Calu3 (cell line): Measurements from ENCODE around the gene C19orf47. TPM values are rescaled to one million over a fixed set of nuclear protein-coding genes. Genes with fewer than 3 reads are reported as not detected.
A peak's percentile ranks its signal among the peaks of the same experiment; 100 is the strongest.

Experiments
- BruUV-seq: library from RNA; stranded (reverse); fragments of 400-500 nt; replicated peaks from 2 replicates; lab custom pipeline; 2021; lab: Mats Ljungman, UMichigan
- CTCF ChIA-PET: fragments of 300-600 bp; sonication (Branson Sonifier 250); formaldehyde crosslinking; loops from one replicate; lab custom pipeline; 2022; ENCODE audit warnings: antibody characterized with exemption; lab: Charles Lee
- DNase-seq: peaks from one replicate; pipeline ENCODE4 v3.0.0; 2022
- H3K27ac Mint-ChIP-seq: one replicate; pipeline ENCODE4 v1.8.0; 2022; ENCODE audit warnings: mixed read lengths; ENCODE audit not compliant: unreplicated experiment
- H3K27me3 Mint-ChIP-seq: one replicate; pipeline ENCODE4 v1.8.0; 2022; ENCODE audit warnings: mixed read lengths; ENCODE audit not compliant: unreplicated experiment
- H3K36me3 Mint-ChIP-seq: one replicate; pipeline ENCODE4 v1.8.0; 2022; ENCODE audit warnings: mild to moderate bottlenecking, moderate library complexity, mixed read lengths; ENCODE audit not compliant: insufficient read depth, unreplicated experiment
- H3K4me1 Mint-ChIP-seq: one replicate; pipeline ENCODE4 v1.8.0; 2022; ENCODE audit warnings: mild to moderate bottlenecking, low read depth, mixed read lengths; ENCODE audit not compliant: unreplicated experiment
- H3K4me3 Mint-ChIP-seq: one replicate; pipeline ENCODE4 v1.8.0; 2022; ENCODE audit warnings: mild to moderate bottlenecking, low read depth, moderate library complexity, mixed read lengths; ENCODE audit not compliant: unreplicated experiment
- H3K9me3 Mint-ChIP-seq: one replicate; pipeline ENCODE4 v1.8.0; 2022; ENCODE audit warnings: low read depth, mixed read lengths; ENCODE audit not compliant: unreplicated experiment
- CTCF ChIP-seq: fragments of 200-600 bp; IDR thresholded peaks from one replicate; pipeline ENCODE4 v1.8.0; 2022; ENCODE audit warnings: antibody characterized with exemption; ENCODE audit not compliant: unreplicated experiment
- intact Hi-C: fragments of 100-400 bp; cut with micrococcal nuclease; formaldehyde crosslinking; loops from one replicate; pipeline ENCODE4 v1.10.0; 2022; ENCODE audit not compliant: unreplicated experiment
- total RNA-seq: library from RNA; stranded (reverse); gene quantifications from 2 replicates; pipeline ENCODE4 v1.2.3, GENCODE V29; 2022

Gene C19orf47
- total RNA-seq, 1 experiment from 2014 or later, result 22.7 TPM

- no peak overlapping the region for H3K27ac Mint-ChIP-seq
- intact Hi-C loops, result no loop called here
- CTCF ChIA-PET, result no interaction called here
Observed at GRCh38 chr19:40363069-40363468, 14.9 kb upstream of the C19orf47 start.

GRCh38 chr19:40362160-40362559 is 14.0 kb upstream of the C19orf47 start:
- Mint-ChIP-seq H3K4me3 (no peak overlapping the region), H3K4me1 (no peaks in the 10 kb centered on the region), H3K27me3 (no peaks in the 10 kb centered on the region), H3K36me3 (peaks cover 22% of the 10 kb centered on the region), H3K9me3 (no peaks in the 10 kb centered on the region), H3K27ac (no peak overlapping the region)
- DNase-seq, result no peak
- CTCF ChIA-PET, result no interaction called here
- intact Hi-C loops, result no loop called here
- no peak for TF ChIP-seq CTCF
- no TSS peak for BruUV-seq

More at GRCh38 chr19:40363069-40363468, 14.9 kb upstream of the C19orf47 start:
- no peak overlapping the region for H3K4me3 Mint-ChIP-seq
- H3K36me3 Mint-ChIP-seq, result peaks cover 22% of the 10 kb centered on the region
- TF ChIP-seq CTCF, result no peak
- no peaks in the 10 kb centered on the region for H3K27me3 Mint-ChIP-seq
- BruUV-seq, result no TSS peak
- H3K9me3 Mint-ChIP-seq, result no peaks in the 10 kb centered on the region
- DNase-seq, result no peak
- no peaks in the 10 kb centered on the region for H3K4me1 Mint-ChIP-seq

GRCh38 chr19:40360708-40361241 is 12.6 kb upstream of the C19orf47 start:
- TF ChIP-seq CTCF, result no peak
- Mint-ChIP-seq H3K4me3 (no peak overlapping the region), H3K9me3 (no peaks in the 10 kb centered on the region), H3K27ac (no peak overlapping the region), H3K4me1 (no peaks in the 10 kb centered on the region), H3K36me3 (peaks cover 23% of the 10 kb centered on the region), H3K27me3 (no peaks in the 10 kb centered on the region)
- intact Hi-C loops, result no loop called here
- CTCF ChIA-PET, result no interaction called here
- no TSS peak for BruUV-seq
- no peak for DNase-seq

GRCh38 chr19:40360020-40360707 is 12.0 kb upstream of the C19orf47 start:
- CTCF ChIA-PET, result no interaction called here

More at GRCh38 chr19:40360020-40360707, 12.0 kb upstream of the C19orf47 start:
- Mint-ChIP-seq H3K36me3 (peaks cover 25% of the 10 kb centered on the region), H3K4me3 (no peak overlapping the region), H3K4me1 (no peaks in the 10 kb centered on the region), H3K9me3 (no peaks in the 10 kb centered on the region), H3K27me3 (no peaks in the 10 kb centered on the region), H3K27ac (peak overlapping the region; percentile 38)
- no TSS peak for BruUV-seq
- intact Hi-C loops, result no loop called here
- no peak for DNase-seq
- TF ChIP-seq CTCF, result no peak
